IPS DF 6.9 (cell line): ENCODE results near the gene SLC12A5.

Experiments
- DNase-seq: peaks from one replicate; pipeline ENCODE4 v3.0.0-alpha.2; 2013; ENCODE audit warnings: low read depth, low spot score
- H3K27ac ChIP-seq: one replicate; pipeline ENCODE4 v1.5.1; 2013; ENCODE audit warnings: low read length, control low read depth
- H3K27me3 ChIP-seq: 2 replicates; pipeline ENCODE4 v1.6.1; 2013; ENCODE audit warnings: mild to moderate bottlenecking, low read length; ENCODE audit not compliant: control insufficient read depth, insufficient read depth
- H3K36me3 ChIP-seq: 2 replicates; pipeline ENCODE4 v1.6.1; 2013; ENCODE audit warnings: low read length; ENCODE audit not compliant: control insufficient read depth, insufficient read depth
- H3K4me1 ChIP-seq: 2 replicates; pipeline ENCODE4 v1.6.1; 2013; ENCODE audit warnings: low read length; ENCODE audit not compliant: control insufficient read depth, insufficient read depth
- H3K4me3 ChIP-seq: 2 replicates; pipeline ENCODE4 v1.5.1; 2013; ENCODE audit warnings: mild to moderate bottlenecking, low read length
- H3K9me3 ChIP-seq: 2 replicates; pipeline ENCODE4 v1.6.1; 2013; ENCODE audit warnings: low read length, inconsistent platforms; ENCODE audit not compliant: control insufficient read depth, insufficient read depth
- WGBS: extraction: QIAGEN DNeasy Blood & Tissue Kit; methylation state at CpG from one replicate; pipeline ENCODE4 v1.1.7; 2013; ENCODE audit warnings: mixed read lengths, missing lambda C conversion rate; ENCODE audit not compliant: insufficient read length, insufficient coverage; 5-methylcytosine and 5-hydroxymethylcytosine counted together

Gene SLC12A5

DNA sequence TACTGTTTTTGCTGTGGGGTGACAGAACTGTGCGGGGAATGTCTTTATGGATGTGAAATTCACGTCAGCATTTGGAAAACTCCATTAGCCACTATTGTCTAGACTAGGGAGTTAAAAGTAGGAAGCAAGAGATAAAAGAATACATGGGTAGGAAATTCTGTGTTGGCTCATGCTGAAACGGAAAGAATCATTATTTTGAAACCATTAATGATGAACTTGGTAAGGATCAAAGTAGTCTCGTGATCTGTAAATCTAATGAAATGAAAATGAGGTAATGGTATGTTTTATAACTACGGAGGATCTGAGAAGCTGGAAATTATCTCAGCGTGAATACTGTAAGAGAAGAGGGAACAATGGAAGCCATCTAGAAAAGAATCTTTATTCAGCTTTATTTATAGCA, 78.0 kb downstream of the SLC12A5 start:
- no peak overlapping the region for H3K27ac ChIP-seq
- H3K36me3 ChIP-seq, result no peaks in the 10 kb centered on the region
- H3K4me3 ChIP-seq, result no peak overlapping the region
- no peaks in the 10 kb centered on the region for H3K27me3 ChIP-seq
- no peak for DNase-seq
- no peaks in the 10 kb centered on the region for H3K9me3 ChIP-seq
- no peaks in the 10 kb centered on the region for H3K4me1 ChIP-seq
- WGBS, result 100% methylated on average over 1 of the region's 6 CpGs

- no peaks in the 10 kb centered on the region for H3K36me3 ChIP-seq
- no peaks in the 10 kb centered on the region for H3K9me3 ChIP-seq
- H3K27ac ChIP-seq, result no peak overlapping the region
- no peaks in the 10 kb centered on the region for H3K4me1 ChIP-seq
- H3K4me3 ChIP-seq, result no peak overlapping the region
- no CpG with 5 or more reads among the region's 5 CpGs for WGBS
- no peak for DNase-seq
- no peaks in the 10 kb centered on the region for H3K27me3 ChIP-seq
Measured at GRCh38 chr20:46108435-46108841, 79.4 kb downstream of the SLC12A5 start.

DNA sequence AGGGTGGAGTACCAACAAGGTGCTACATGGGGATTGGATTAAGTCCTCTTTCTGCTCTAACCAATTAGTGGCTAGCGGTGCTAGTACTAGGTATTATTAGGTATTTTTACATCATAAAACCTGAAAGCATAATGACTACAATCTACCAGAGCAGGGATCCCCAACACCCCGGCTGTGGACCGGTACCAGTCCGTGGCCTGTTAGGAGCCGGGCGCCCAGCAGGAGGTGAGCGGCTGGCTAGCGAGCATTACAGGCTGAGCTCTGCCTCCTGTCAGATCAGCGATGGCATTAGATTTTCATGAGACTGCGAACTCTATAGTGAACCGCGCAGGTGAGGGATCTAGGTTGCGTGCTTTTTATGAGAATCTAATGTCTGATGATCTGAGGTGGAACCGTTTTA, 80.0 kb downstream of the SLC12A5 start:
- no peaks in the 10 kb centered on the region for H3K36me3 ChIP-seq
- no CpG with 5 or more reads among the region's 14 CpGs for WGBS
- H3K27me3 ChIP-seq, result no peaks in the 10 kb centered on the region
- H3K4me3 ChIP-seq, result no peak overlapping the region
- no peaks in the 10 kb centered on the region for H3K9me3 ChIP-seq
- no peaks in the 10 kb centered on the region for H3K4me1 ChIP-seq
- no peak for DNase-seq
- H3K27ac ChIP-seq, result no peak overlapping the region
